Measurements from ENCODE around the gene CXXC1. TPM values are rescaled to one million over a fixed set of nuclear protein-coding genes. Genes with fewer than 3 reads are reported as not detected.
A peak's percentile ranks its signal among the peaks of the same experiment; 100 is the strongest.

CXXC1 gene
- total and polyA plus RNA-seq, 2 of the 13 experiments (the other 11 are each of a cell fraction or from before 2014, with no cell fraction given): 32.9 to 39.0 TPM

- intact Hi-C loops (cut with micrococcal nuclease; ENCODE audit: unreplicated experiment): loop anchor here (5.0 kb wide), 3 partner anchors 72 to 142 kb away; no protein-coding TSS in a partner anchor
- no TSS peak for BruUV-seq (replicated peaks)
- peaks cover 16% of the 10 kb centered on the region for H3K4me1 ChIP-seq (ENCODE audit: insufficient read depth, low read length)
- H3K36me3 ChIP-seq (replicated peaks in 1 of 2; ENCODE audit: control insufficient read depth in 1 of 2, insufficient read depth in 2 of 2, low read length in 2 of 2): peaks cover 9 to 23% of the 10 kb centered on the region in 2 experiments; a peak in 4 of 5 replicates
- peaks cover 0 to 4% of the 10 kb centered on the region in 2 experiments; a peak in 2 of 5 replicates for H3K27me3 ChIP-seq (ENCODE audit: control insufficient read depth in 1 of 2, insufficient read depth in 2 of 2, low read length in 2 of 2)
- H2AFZ ChIP-seq (ENCODE audit: low read length): no peak overlapping the region
- H3K79me2 ChIP-seq (ENCODE audit: insufficient read depth, low read length): peaks cover 7% of the 10 kb centered on the region
- ATAC-seq (no peak), FAIRE-seq (no peak), DNase-seq (ENCODE audit: low spot score) (no peak)
- in situ Hi-C loops (cut with HindIII; ENCODE audit: extremely low pct_ligation_motif_present, low pct_unique_long_range_greater_than_20kb): loop anchor here (10.0 kb wide), 1 partner anchor 139 kb away; no protein-coding TSS in a partner anchor
- H3K4me2 ChIP-seq (ENCODE audit: low read depth, low read length): peak overlapping the region; percentile 77
- H3K4me3 ChIP-seq (replicated peaks in 1 of 3; ENCODE audit: insufficient read depth in 1 of 3, low read depth in 2 of 3, low read length in 3 of 3): no peak overlapping the region; a peak in 2 of 6 replicates
- ChIA-PET POLR2A (no interaction called here), CTCF (ENCODE audit: low intra/inter-chr PET ratio, low total read pairs) (no interaction called here)
- H3K9ac ChIP-seq (ENCODE audit: insufficient read depth, low read depth, low read length): no peak overlapping the region
- no peak overlapping the region for H3K27ac ChIP-seq (ENCODE audit: extremely low read length, insufficient read depth, low read length)
- H3K9me3 ChIP-seq (ENCODE audit: low read length): no peaks in the 10 kb centered on the region
- TF ChIP-seq ZNF496 (CRISPR knock-in tag; IDR thresholded peaks at IDR 0.05; ENCODE audit: insufficient replicate concordance): no peak
- TF ChIP-seq TEF (CRISPR knock-in tag; IDR thresholded peaks at IDR 0.05): no peak
- no peak for TF ChIP-seq XRCC5 (optimal IDR thresholded peaks at IDR 0.05; ENCODE audit: low read length)
- no peak for TF ChIP-seq SRSF1 (optimal IDR thresholded peaks at IDR 0.05; ENCODE audit: low read depth, low read length)
- TF ChIP-seq ZNF780A (CRISPR knock-in tag; IDR thresholded peaks at IDR 0.05): no peak
- TF ChIP-seq KDM5B (CRISPR knock-in tag; IDR thresholded peaks at IDR 0.05; ENCODE audit: borderline replicate concordance): no peak
- no peak for TF ChIP-seq ARID2 (CRISPR knock-in tag; IDR thresholded peaks at IDR 0.05; ENCODE audit: borderline replicate concordance)
- TF ChIP-seq AGO2 (optimal IDR thresholded peaks at IDR 0.05; ENCODE audit: low read depth, low read length): peak; percentile 12
- no peak for TF ChIP-seq PAX8 (CRISPR knock-in tag; IDR thresholded peaks at IDR 0.05; ENCODE audit: borderline replicate concordance)
- H4K20me1 ChIP-seq (ENCODE audit: insufficient read depth, low read length): no peaks in the 10 kb centered on the region
- WGBS (ENCODE audit: low lambda C conversion rate): 97% methylated on average over 18 of the region's 24 CpGs
Measured at GRCh38 chr18:50285631-50286321, 1.7 kb downstream of the CXXC1 start.
